Ishikawa (cell line): ENCODE measurements around the gene STX19.

ENCODE experiments used
- CEBPB ChIP-seq: IDR thresholded peaks from 2 replicates; pipeline ENCODE4 v1.6.1; 2012
- CREB1 ChIP-seq: IDR thresholded peaks from 2 replicates; pipeline ENCODE4 v1.6.1; 2012; ENCODE audit warnings: low read depth
- EGR1 ChIP-seq: IDR thresholded peaks from 2 replicates; pipeline ENCODE4 v1.6.1; 2012
- EP300 ChIP-seq: IDR thresholded peaks from 2 replicates; pipeline ENCODE4 v1.6.1; 2012; ENCODE audit warnings: borderline replicate concordance
- FOXM1 ChIP-seq: IDR thresholded peaks from 2 replicates; pipeline ENCODE4 v1.6.1; 2012; ENCODE audit warnings: low read depth, borderline replicate concordance
- MAX ChIP-seq: IDR thresholded peaks from 2 replicates; pipeline ENCODE4 v1.6.1; 2012
- NFIC ChIP-seq: IDR thresholded peaks from 2 replicates; pipeline ENCODE4 v1.6.1; 2012
- RAD21 ChIP-seq: IDR thresholded peaks from 2 replicates; pipeline ENCODE4 v1.6.1; 2012; ENCODE audit warnings: low read depth
- REST ChIP-seq: IDR thresholded peaks from 2 replicates; pipeline ENCODE4 v1.6.1; 2012; ENCODE audit warnings: low read depth, mild to moderate bottlenecking
- TAF1 ChIP-seq: IDR thresholded peaks from 2 replicates; pipeline ENCODE4 v1.6.1; 2012; ENCODE audit warnings: low read depth, mild to moderate bottlenecking
- TCF12 ChIP-seq: IDR thresholded peaks from 2 replicates; pipeline ENCODE4 v1.6.1; 2012; ENCODE audit warnings: low read depth
- TEAD4 ChIP-seq: IDR thresholded peaks from 2 replicates; pipeline ENCODE4 v1.6.1; 2012
- USF1 ChIP-seq: IDR thresholded peaks from 2 replicates; pipeline ENCODE4 v1.6.1; 2012
- YY1 ChIP-seq: IDR thresholded peaks from 2 replicates; pipeline ENCODE4 v1.6.1; 2012; ENCODE audit warnings: low read depth
- ZBTB7A ChIP-seq: IDR thresholded peaks from 2 replicates; pipeline ENCODE4 v1.6.1; 2012; ENCODE audit warnings: low read depth

Gene STX19

GRCh38 chr3:94050546-94050945 is 22.1 kb upstream of the STX19 start:
- TF ChIP-seq ZBTB7A (no peak), NFIC (no peak), REST (no peak), CREB1 (no peak), YY1 (no peak), TAF1 (no peak), EP300 (no peak), EGR1 (no peak), TEAD4 (no peak), CEBPB (no peak), FOXM1 (no peak), USF1 (no peak), MAX (no peak), TCF12 (no peak)

GRCh38 chr3:94049267-94049666 is 20.9 kb upstream of the STX19 start:
- TF ChIP-seq EGR1 (no peak), CREB1 (no peak), TAF1 (no peak), NFIC (no peak), MAX (no peak), ZBTB7A (no peak), EP300 (no peak), CEBPB (no peak), TEAD4 (no peak), FOXM1 (no peak), TCF12 (no peak), REST (no peak), RAD21 (no peak), USF1 (no peak), YY1 (no peak)

GRCh38 chr3:94046533-94046932 is 18.1 kb upstream of the STX19 start:
- TF ChIP-seq REST (no peak), NFIC (no peak), EP300 (no peak), RAD21 (no peak), ZBTB7A (no peak), USF1 (no peak), MAX (no peak), TEAD4 (no peak), TCF12 (no peak), FOXM1 (no peak)

GRCh38 chr3:94043285-94043684 is 14.9 kb upstream of the STX19 start:
- TF ChIP-seq MAX = no peak
- no peak for TF ChIP-seq EP300
- no peak for TF ChIP-seq YY1
- no peak for TF ChIP-seq TAF1
- TF ChIP-seq ZBTB7A = no peak
- no peak for TF ChIP-seq EGR1
- TF ChIP-seq CEBPB = no peak
- TF ChIP-seq REST = no peak
- no peak for TF ChIP-seq USF1
- TF ChIP-seq CREB1 = no peak
- no peak for TF ChIP-seq FOXM1
- TF ChIP-seq TCF12 = no peak
- TF ChIP-seq RAD21 = no peak
- TF ChIP-seq NFIC = no peak
